Activated T-helper 2 cell treated with anti-CD3 and anti-CD28 coated beads, Interferon-gamma antibody, Interleukin-2, Interleukin-4, amounts not matched to agents 10 μg/mL and 5 μg/mL and 100 μg/mL, durations not matched to agents 14 hours and 24 hours and 36 hours (primary cell): ENCODE results near the gene UBXN2A. TPM values are rescaled to one million over a fixed set of nuclear protein-coding genes. Genes with fewer than 3 reads are reported as not detected.
"Not testable (repeated sequence)": the region's sequence is repeated elsewhere in the genome, so short reads cannot be mapped to it uniquely, and the experiment has no call there.

Experiments
- DNase-seq: peaks from one replicate; pipeline ENCODE4 v3.0.0; 2021; ENCODE audit warnings: low spot score
- H3K27ac Mint-ChIP-seq: one replicate; pipeline ENCODE4 v1.8.0; 2021; ENCODE audit warnings: mixed read lengths
- H3K27me3 Mint-ChIP-seq: one replicate; pipeline ENCODE4 v1.8.0; 2021; ENCODE audit warnings: low read depth, mixed read lengths
- H3K36me3 Mint-ChIP-seq: one replicate; pipeline ENCODE4 v1.8.0; 2021; ENCODE audit warnings: low read depth, mixed read lengths
- H3K4me1 Mint-ChIP-seq: one replicate; pipeline ENCODE4 v1.8.0; 2021; ENCODE audit warnings: low read depth, mixed read lengths
- H3K4me3 Mint-ChIP-seq: one replicate; pipeline ENCODE4 v1.8.0; 2021; ENCODE audit warnings: low read depth, mild to moderate bottlenecking, moderate library complexity, mixed read lengths
- H3K9me3 Mint-ChIP-seq: one replicate; pipeline ENCODE4 v1.8.0; 2021; ENCODE audit warnings: mixed read lengths
- intact Hi-C: fragments of 100-400 bp; cut with micrococcal nuclease; formaldehyde crosslinking; loops from one replicate; pipeline ENCODE4 v1.15.1; 2023
- total RNA-seq: library from RNA; stranded (reverse); gene quantifications from 2 replicates; pipeline ENCODE4 v1.2.3, GENCODE V29; 2022

The UBXN2A gene
- total RNA-seq, 1 donor from 2014 or later, result 18.3 TPM

- no peak overlapping the region for H3K27ac Mint-ChIP-seq
- H3K4me1 Mint-ChIP-seq, result peaks cover 11% of the 10 kb centered on the region
- intact Hi-C loops, result loop anchor here (10.0 kb wide), 1 partner anchor 1027 kb away; the partner anchor contains the start of gene DNAJC27
- no peak for DNase-seq
- H3K9me3 Mint-ChIP-seq, result no peaks in the 10 kb centered on the region
- no peak overlapping the region for H3K4me3 Mint-ChIP-seq
- H3K36me3 Mint-ChIP-seq, result peaks cover 14% of the 10 kb centered on the region
- H3K27me3 Mint-ChIP-seq, result no peaks in the 10 kb centered on the region
These were observed 7.1 kb downstream of the UBXN2A start for GRCh38 chr2:23947350-23947749.

- H3K4me1 Mint-ChIP-seq, H3K27me3 Mint-ChIP-seq, H3K9me3 Mint-ChIP-seq, H3K4me3 Mint-ChIP-seq, H3K36me3 Mint-ChIP-seq, H3K27ac Mint-ChIP-seq, DNase-seq, intact Hi-C loops: not testable (repeated sequence)
These were observed 12.3 kb downstream of the UBXN2A start for GRCh38 chr2:23952558-23952957.

- Mint-ChIP-seq H3K27ac (no peak overlapping the region), H3K4me3 (no peak overlapping the region), H3K4me1 (peaks cover 3% of the 10 kb centered on the region)
These were observed 13.4 kb downstream of the UBXN2A start for GRCh38 chr2:23953625-23954024.

GRCh38 chr2:23954325-23955014, 14.2 kb downstream of the UBXN2A start:
- no peak for DNase-seq
- no peaks in the 10 kb centered on the region for H3K27me3 Mint-ChIP-seq
- peaks cover 3% of the 10 kb centered on the region for H3K4me1 Mint-ChIP-seq
- H3K9me3 Mint-ChIP-seq, result no peaks in the 10 kb centered on the region
- no peaks in the 10 kb centered on the region for H3K36me3 Mint-ChIP-seq
- H3K4me3 Mint-ChIP-seq, result no peak overlapping the region
- intact Hi-C loops, result no loop called here
- H3K27ac Mint-ChIP-seq, result no peak overlapping the region

More at GRCh38 chr2:23953625-23954024, 13.4 kb downstream of the UBXN2A start:
- no peak for DNase-seq
- H3K36me3 Mint-ChIP-seq, result no peaks in the 10 kb centered on the region
- H3K9me3 Mint-ChIP-seq, result no peaks in the 10 kb centered on the region
- no peaks in the 10 kb centered on the region for H3K27me3 Mint-ChIP-seq
- intact Hi-C loops, result no loop called here

GRCh38 chr2:23967846-23968245, 27.6 kb downstream of the UBXN2A start:
- H3K36me3 Mint-ChIP-seq, result peaks cover 8% of the 10 kb centered on the region

GRCh38 chr2:23976883-23977282, 36.6 kb downstream of the UBXN2A start:
- Mint-ChIP-seq H3K27me3 (no peaks in the 10 kb centered on the region), H3K9me3 (no peaks in the 10 kb centered on the region), H3K27ac (no peak overlapping the region), H3K4me3 (no peak overlapping the region), H3K36me3 (peaks cover 21% of the 10 kb centered on the region), H3K4me1 (no peaks in the 10 kb centered on the region)
- intact Hi-C loops, result no loop called here
- no peak for DNase-seq

More at GRCh38 chr2:23967846-23968245, 27.6 kb downstream of the UBXN2A start:
- H3K4me1 Mint-ChIP-seq, result peaks cover 2% of the 10 kb centered on the region
- DNase-seq, result no peak
- H3K9me3 Mint-ChIP-seq, result no peaks in the 10 kb centered on the region
- H3K4me3 Mint-ChIP-seq, result no peak overlapping the region
- intact Hi-C loops, result no loop called here
- no peak overlapping the region for H3K27ac Mint-ChIP-seq
- no peaks in the 10 kb centered on the region for H3K27me3 Mint-ChIP-seq

- Mint-ChIP-seq H3K4me3 (no peak overlapping the region), H3K36me3 (no peaks in the 10 kb centered on the region), H3K4me1 (no peaks in the 10 kb centered on the region), H3K27ac (no peak overlapping the region), H3K9me3 (no peaks in the 10 kb centered on the region), H3K27me3 (no peaks in the 10 kb centered on the region)
- no peak for DNase-seq
- intact Hi-C loops, result no loop called here
These were observed 48.1 kb downstream of the UBXN2A start for GRCh38 chr2:23988371-23988770.

GRCh38 chr2:23992931-23993330, 52.7 kb downstream of the UBXN2A start:
- Mint-ChIP-seq H3K4me3 (no peak overlapping the region), H3K27ac (no peak overlapping the region), H3K27me3 (no peaks in the 10 kb centered on the region), H3K9me3 (no peaks in the 10 kb centered on the region), H3K36me3 (no peaks in the 10 kb centered on the region), H3K4me1 (no peaks in the 10 kb centered on the region)
- DNase-seq, result no peak
- intact Hi-C loops, result no loop called here

- intact Hi-C loops, result no loop called here
- Mint-ChIP-seq H3K4me3 (no peak overlapping the region), H3K27me3 (no peaks in the 10 kb centered on the region), H3K4me1 (no peaks in the 10 kb centered on the region), H3K9me3 (no peaks in the 10 kb centered on the region), H3K36me3 (peaks cover 3% of the 10 kb centered on the region), H3K27ac (no peak overlapping the region)
- DNase-seq, result no peak
These were observed 53.5 kb downstream of the UBXN2A start for GRCh38 chr2:23993736-23994269.

- no peaks in the 10 kb centered on the region for H3K4me1 Mint-ChIP-seq
- no peaks in the 10 kb centered on the region for H3K9me3 Mint-ChIP-seq
- no peaks in the 10 kb centered on the region for H3K27me3 Mint-ChIP-seq
- peaks cover 3% of the 10 kb centered on the region for H3K36me3 Mint-ChIP-seq
- no peak overlapping the region for H3K27ac Mint-ChIP-seq
- no peak overlapping the region for H3K4me3 Mint-ChIP-seq
- intact Hi-C loops, result no loop called here
- no peak for DNase-seq
These were observed 54.3 kb downstream of the UBXN2A start for GRCh38 chr2:23994567-23994966.

- H3K36me3 Mint-ChIP-seq, result no peaks in the 10 kb centered on the region
- peaks cover 34% of the 10 kb centered on the region for H3K27me3 Mint-ChIP-seq
- no peak overlapping the region for H3K4me3 Mint-ChIP-seq
- H3K9me3 Mint-ChIP-seq, result no peaks in the 10 kb centered on the region
- no peak overlapping the region for H3K27ac Mint-ChIP-seq
- DNase-seq, result no peak
- peaks cover 7% of the 10 kb centered on the region for H3K4me1 Mint-ChIP-seq
- intact Hi-C loops, result no loop called here
These were observed 67.4 kb downstream of the UBXN2A start for GRCh38 chr2:24007693-24008092.

GRCh38 chr2:24008672-24009366, 68.6 kb downstream of the UBXN2A start:
- H3K4me3 Mint-ChIP-seq, result no peak overlapping the region
- H3K27me3 Mint-ChIP-seq, result peaks cover 42% of the 10 kb centered on the region
- H3K9me3 Mint-ChIP-seq, result no peaks in the 10 kb centered on the region

GRCh38 chr2:24009367-24009679, 69.1 kb downstream of the UBXN2A start:
- H3K4me3 Mint-ChIP-seq, result no peak overlapping the region
- no peak for DNase-seq
- no peak overlapping the region for H3K27ac Mint-ChIP-seq
- H3K36me3 Mint-ChIP-seq, result no peaks in the 10 kb centered on the region
- H3K27me3 Mint-ChIP-seq, result peaks cover 42% of the 10 kb centered on the region
- peaks cover 7% of the 10 kb centered on the region for H3K4me1 Mint-ChIP-seq
- H3K9me3 Mint-ChIP-seq, result no peaks in the 10 kb centered on the region
- intact Hi-C loops, result no loop called here

More at GRCh38 chr2:24008672-24009366, 68.6 kb downstream of the UBXN2A start:
- no peak for DNase-seq
- no peaks in the 10 kb centered on the region for H3K36me3 Mint-ChIP-seq
- no peak overlapping the region for H3K27ac Mint-ChIP-seq
- peaks cover 7% of the 10 kb centered on the region for H3K4me1 Mint-ChIP-seq
- intact Hi-C loops, result no loop called here
